Measurements from ENCODE around the gene MYLK. TPM values are rescaled to one million over a fixed set of nuclear protein-coding genes. Genes with fewer than 3 reads are reported as not detected.

MYLK gene
- total RNA-seq, 2 experiments from 2014 or later, result 0.17 TPM; not detected in 1

GRCh38 chr3:123799544-123800361 lies 84.4 kb downstream of the MYLK start:
- intact Hi-C loops (cut with micrococcal nuclease), result no loop called here
- ChIA-PET POLR2A (no interaction called here), CTCF (no interaction called here)
- no peak overlapping the region for H3K27ac Mint-ChIP-seq
- H3K9me3 Mint-ChIP-seq, result no peaks in the 10 kb centered on the region
- DNase-seq, result no peak
- H3K36me3 Mint-ChIP-seq, result no peaks in the 10 kb centered on the region
- H3K4me3 Mint-ChIP-seq, result no peak overlapping the region
- no peaks in the 10 kb centered on the region for H3K4me1 Mint-ChIP-seq (ENCODE audit: low read depth)
- H3K27me3 Mint-ChIP-seq, result peaks cover 3% of the 10 kb centered on the region

DNA sequence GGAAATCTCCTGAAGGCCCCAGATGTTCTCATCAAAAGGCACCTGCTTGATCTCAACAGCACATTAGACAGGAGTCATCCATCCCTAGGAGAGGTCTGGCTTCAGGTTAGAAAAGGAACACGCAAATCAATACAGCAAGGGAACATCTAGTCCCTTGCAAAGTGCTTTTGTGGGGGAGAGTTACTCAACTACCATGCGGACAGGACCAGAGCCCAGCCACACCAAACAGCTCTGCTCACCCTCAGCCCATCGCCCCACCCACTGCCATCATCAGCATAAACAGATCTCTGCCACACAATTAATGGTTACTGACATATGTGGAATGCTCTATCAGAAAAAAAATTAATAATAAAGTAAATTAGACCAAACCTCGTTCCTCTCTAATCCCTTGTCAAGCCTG lies 85.6 kb downstream of the MYLK start:
- H3K27me3 Mint-ChIP-seq, result peaks cover 8% of the 10 kb centered on the region
- ChIA-PET CTCF (no interaction called here), POLR2A (no interaction called here)
- intact Hi-C loops (cut with micrococcal nuclease), result no loop called here
- no peaks in the 10 kb centered on the region for H3K9me3 Mint-ChIP-seq
- no peak overlapping the region for H3K4me3 Mint-ChIP-seq
- DNase-seq, result no peak
- H3K4me1 Mint-ChIP-seq (ENCODE audit: low read depth), result no peaks in the 10 kb centered on the region
- H3K27ac Mint-ChIP-seq, result no peak overlapping the region
- H3K36me3 Mint-ChIP-seq, result no peaks in the 10 kb centered on the region

- POLR2A ChIA-PET, result no interaction called here
- peaks cover 25% of the 10 kb centered on the region for H3K27me3 Mint-ChIP-seq
- H3K36me3 Mint-ChIP-seq, result no peaks in the 10 kb centered on the region
- no peak overlapping the region for H3K4me3 Mint-ChIP-seq
- no peaks in the 10 kb centered on the region for H3K4me1 Mint-ChIP-seq (ENCODE audit: low read depth)
- H3K9me3 Mint-ChIP-seq, result no peaks in the 10 kb centered on the region
- DNase-seq, result no peak
- no peak overlapping the region for H3K27ac Mint-ChIP-seq
- CTCF ChIA-PET, result no interaction called here
- intact Hi-C loops (cut with micrococcal nuclease), result no loop called here
These were observed 88.5 kb downstream of the MYLK start for GRCh38 chr3:123795471-123796251.

- H3K27me3 Mint-ChIP-seq, result peaks cover 31% of the 10 kb centered on the region
- intact Hi-C loops (cut with micrococcal nuclease), result no loop called here
- no peaks in the 10 kb centered on the region for H3K36me3 Mint-ChIP-seq
- no peak overlapping the region for H3K27ac Mint-ChIP-seq
- H3K4me1 Mint-ChIP-seq (ENCODE audit: low read depth), result no peaks in the 10 kb centered on the region
- H3K4me3 Mint-ChIP-seq, result no peak overlapping the region
- CTCF ChIA-PET, result no interaction called here
- no peaks in the 10 kb centered on the region for H3K9me3 Mint-ChIP-seq
- POLR2A ChIA-PET, result no interaction called here
- DNase-seq, result no peak
These were observed 90.7 kb downstream of the MYLK start for GRCh38 chr3:123793425-123793824.

- no peaks in the 10 kb centered on the region for H3K9me3 Mint-ChIP-seq
- H3K36me3 Mint-ChIP-seq, result no peaks in the 10 kb centered on the region
- intact Hi-C loops (cut with micrococcal nuclease), result no loop called here
- ChIA-PET POLR2A (no interaction called here), CTCF (no interaction called here)
- H3K27ac Mint-ChIP-seq, result no peak overlapping the region
- peaks cover 31% of the 10 kb centered on the region for H3K27me3 Mint-ChIP-seq
- DNase-seq, result no peak
- H3K4me3 Mint-ChIP-seq, result no peak overlapping the region
- no peaks in the 10 kb centered on the region for H3K4me1 Mint-ChIP-seq (ENCODE audit: low read depth)
These were observed 91.5 kb downstream of the MYLK start for GRCh38 chr3:123792473-123793201.

- ChIA-PET POLR2A (no interaction called here), CTCF (no interaction called here)
- Mint-ChIP-seq H3K4me1 (ENCODE audit: low read depth) (no peaks in the 10 kb centered on the region), H3K27ac (no peak overlapping the region), H3K36me3 (no peaks in the 10 kb centered on the region), H3K27me3 (peaks cover 31% of the 10 kb centered on the region), H3K9me3 (no peaks in the 10 kb centered on the region), H3K4me3 (no peak overlapping the region)
- intact Hi-C loops (cut with micrococcal nuclease), result no loop called here
- no peak for DNase-seq
These were observed 92.2 kb downstream of the MYLK start for GRCh38 chr3:123791898-123792297.

DNA sequence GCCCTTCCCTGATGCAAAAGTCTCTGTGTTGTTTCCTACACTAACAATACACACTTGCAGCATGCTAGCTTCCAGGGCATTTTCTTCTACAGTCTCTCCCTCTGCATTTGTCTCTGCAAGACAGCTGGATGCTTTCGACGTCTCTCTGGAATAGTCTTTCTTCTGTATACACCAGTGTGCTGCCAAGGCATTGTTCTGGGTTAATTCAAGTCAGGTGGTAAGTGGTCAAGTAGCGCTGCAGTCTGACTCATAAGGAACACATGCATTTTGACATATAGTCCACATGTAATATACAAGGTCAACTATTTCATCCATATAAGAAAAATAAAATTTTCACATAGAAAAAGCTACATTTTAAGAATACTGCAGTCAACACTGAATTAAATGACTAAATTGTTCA lies 92.7 kb downstream of the MYLK start:
- Mint-ChIP-seq H3K36me3 (no peaks in the 10 kb centered on the region), H3K4me1 (ENCODE audit: low read depth) (no peaks in the 10 kb centered on the region), H3K9me3 (no peaks in the 10 kb centered on the region), H3K4me3 (no peak overlapping the region), H3K27me3 (peaks cover 31% of the 10 kb centered on the region), H3K27ac (no peak overlapping the region)
- intact Hi-C loops (cut with micrococcal nuclease), result no loop called here
- DNase-seq, result no peak
- POLR2A ChIA-PET, result no interaction called here
- CTCF ChIA-PET, result no interaction called here

- H3K4me1 Mint-ChIP-seq (ENCODE audit: low read depth), result no peaks in the 10 kb centered on the region
- ChIA-PET CTCF (no interaction called here), POLR2A (no interaction called here)
- intact Hi-C loops (cut with micrococcal nuclease), result no loop called here
- H3K27ac Mint-ChIP-seq, result no peak overlapping the region
- DNase-seq, result no peak
- H3K9me3 Mint-ChIP-seq, result no peaks in the 10 kb centered on the region
- peaks cover 28% of the 10 kb centered on the region for H3K27me3 Mint-ChIP-seq
- H3K4me3 Mint-ChIP-seq, result no peak overlapping the region
- no peaks in the 10 kb centered on the region for H3K36me3 Mint-ChIP-seq
These were observed 93.1 kb downstream of the MYLK start for GRCh38 chr3:123791073-123791370.

DNA sequence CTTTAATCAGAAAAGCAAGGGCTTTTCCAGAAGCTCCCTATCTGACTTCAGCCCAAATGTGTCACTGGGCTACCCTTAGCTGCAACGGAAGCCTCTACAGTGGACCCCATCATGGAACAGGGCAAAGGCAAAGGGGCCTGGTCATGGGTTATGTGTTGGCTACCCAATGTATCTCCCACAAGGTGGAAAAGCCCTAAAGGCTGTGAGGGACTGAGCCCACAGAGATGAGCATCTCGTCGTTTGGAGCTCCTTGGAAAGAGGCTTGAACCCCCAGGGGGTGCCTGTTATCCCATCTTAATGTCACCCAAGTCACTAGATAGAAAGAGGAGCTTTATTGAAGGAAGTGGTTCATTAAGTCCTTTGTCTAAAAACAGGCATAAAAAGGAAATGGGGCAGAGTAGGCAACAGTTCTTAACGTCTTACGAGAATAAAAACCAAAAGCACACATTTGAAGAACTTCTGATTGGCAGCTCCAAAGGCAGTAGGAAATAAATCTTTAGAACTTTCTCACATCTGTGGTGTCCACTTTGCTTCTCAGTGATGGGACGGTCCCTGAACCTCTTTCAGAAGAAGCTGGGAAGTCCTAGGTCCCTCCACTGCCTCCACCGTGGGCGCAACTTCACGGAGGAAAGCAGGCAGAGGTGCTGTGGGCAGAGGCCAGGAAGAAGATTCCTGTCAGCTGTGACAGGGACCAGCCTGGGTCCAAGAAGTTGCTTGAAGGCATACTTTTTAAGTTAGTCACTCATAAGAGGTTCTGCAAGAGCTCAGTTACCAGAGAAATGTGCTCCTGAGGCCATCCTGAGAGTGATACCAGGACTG lies 93.7 kb downstream of the MYLK start:
- ChIA-PET CTCF (no interaction called here), POLR2A (no interaction called here)
- no peak for DNase-seq
- intact Hi-C loops (cut with micrococcal nuclease), result no loop called here
- Mint-ChIP-seq H3K27ac (no peak overlapping the region), H3K36me3 (no peaks in the 10 kb centered on the region), H3K9me3 (no peaks in the 10 kb centered on the region), H3K27me3 (peaks cover 28% of the 10 kb centered on the region), H3K4me3 (no peak overlapping the region), H3K4me1 (ENCODE audit: low read depth) (no peaks in the 10 kb centered on the region)

DNA sequence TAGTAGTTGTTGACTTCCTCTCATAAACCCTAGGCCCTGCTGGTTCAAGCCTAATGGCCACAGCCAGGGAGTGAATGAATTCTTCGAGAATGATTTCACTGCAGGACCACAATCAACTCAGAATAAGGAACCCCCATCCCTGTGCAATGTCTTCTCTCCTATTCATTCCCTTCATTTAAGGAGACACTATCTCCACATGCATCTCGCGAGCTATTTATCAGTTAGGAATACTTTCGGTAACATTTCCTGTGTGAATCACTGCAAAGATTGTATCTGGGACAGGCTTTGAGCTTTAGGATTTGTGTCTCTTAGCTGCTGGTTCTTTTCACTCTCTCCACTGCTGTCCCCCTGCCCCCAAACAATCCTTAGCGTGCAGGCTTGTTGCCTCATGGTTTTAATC lies 94.4 kb downstream of the MYLK start:
- H3K36me3 Mint-ChIP-seq, result no peaks in the 10 kb centered on the region
- H3K9me3 Mint-ChIP-seq, result no peaks in the 10 kb centered on the region
- POLR2A ChIA-PET, result no interaction called here
- peaks cover 28% of the 10 kb centered on the region for H3K27me3 Mint-ChIP-seq
- intact Hi-C loops (cut with micrococcal nuclease), result no loop called here
- no peak overlapping the region for H3K4me3 Mint-ChIP-seq
- CTCF ChIA-PET, result no interaction called here
- H3K27ac Mint-ChIP-seq, result no peak overlapping the region
- no peak for DNase-seq
- H3K4me1 Mint-ChIP-seq (ENCODE audit: low read depth), result no peaks in the 10 kb centered on the region

DNA sequence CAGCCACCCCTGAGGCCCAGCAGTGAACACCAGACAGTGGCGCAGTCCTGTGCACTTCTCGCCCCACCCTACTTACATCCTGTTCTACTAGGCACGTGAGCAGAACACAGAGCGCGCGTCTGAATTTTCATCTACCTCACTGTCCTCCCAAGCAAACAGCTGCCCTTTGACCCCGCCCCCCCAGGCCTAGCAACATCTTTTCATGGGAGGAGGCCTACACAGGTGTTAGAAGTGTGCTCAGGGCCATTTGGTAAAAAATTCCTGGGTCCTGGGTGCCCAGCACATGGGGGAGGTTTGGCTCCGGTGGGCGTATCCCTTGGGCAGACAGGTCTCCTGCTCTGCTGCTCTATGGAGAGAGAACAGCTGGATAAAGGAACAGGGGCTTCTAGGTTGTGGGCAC lies 95.0 kb downstream of the MYLK start:
- no peak for DNase-seq
- intact Hi-C loops (cut with micrococcal nuclease), result no loop called here
- Mint-ChIP-seq H3K27me3 (peaks cover 25% of the 10 kb centered on the region), H3K9me3 (no peaks in the 10 kb centered on the region), H3K4me1 (ENCODE audit: low read depth) (no peaks in the 10 kb centered on the region), H3K27ac (no peak overlapping the region), H3K4me3 (no peak overlapping the region), H3K36me3 (no peaks in the 10 kb centered on the region)
- CTCF ChIA-PET, result no interaction called here
- POLR2A ChIA-PET, result no interaction called here

GRCh38 chr3:123788710-123789109 lies 95.4 kb downstream of the MYLK start:
- intact Hi-C loops (cut with micrococcal nuclease), result no loop called here
- DNase-seq, result no peak
- CTCF ChIA-PET, result no interaction called here
- H3K4me1 Mint-ChIP-seq (ENCODE audit: low read depth), result no peaks in the 10 kb centered on the region
- H3K36me3 Mint-ChIP-seq, result no peaks in the 10 kb centered on the region
- no peaks in the 10 kb centered on the region for H3K9me3 Mint-ChIP-seq
- peaks cover 24% of the 10 kb centered on the region for H3K27me3 Mint-ChIP-seq
- H3K27ac Mint-ChIP-seq, result no peak overlapping the region
- no peak overlapping the region for H3K4me3 Mint-ChIP-seq
- POLR2A ChIA-PET, result no interaction called here
